Measurements from ENCODE around the gene PGC. TPM values are rescaled to one million over a fixed set of nuclear protein-coding genes. Genes with fewer than 3 reads are reported as not detected.

Gene PGC
- total RNA-seq, 4 donors from 2014 or later, result not detected

DNA sequence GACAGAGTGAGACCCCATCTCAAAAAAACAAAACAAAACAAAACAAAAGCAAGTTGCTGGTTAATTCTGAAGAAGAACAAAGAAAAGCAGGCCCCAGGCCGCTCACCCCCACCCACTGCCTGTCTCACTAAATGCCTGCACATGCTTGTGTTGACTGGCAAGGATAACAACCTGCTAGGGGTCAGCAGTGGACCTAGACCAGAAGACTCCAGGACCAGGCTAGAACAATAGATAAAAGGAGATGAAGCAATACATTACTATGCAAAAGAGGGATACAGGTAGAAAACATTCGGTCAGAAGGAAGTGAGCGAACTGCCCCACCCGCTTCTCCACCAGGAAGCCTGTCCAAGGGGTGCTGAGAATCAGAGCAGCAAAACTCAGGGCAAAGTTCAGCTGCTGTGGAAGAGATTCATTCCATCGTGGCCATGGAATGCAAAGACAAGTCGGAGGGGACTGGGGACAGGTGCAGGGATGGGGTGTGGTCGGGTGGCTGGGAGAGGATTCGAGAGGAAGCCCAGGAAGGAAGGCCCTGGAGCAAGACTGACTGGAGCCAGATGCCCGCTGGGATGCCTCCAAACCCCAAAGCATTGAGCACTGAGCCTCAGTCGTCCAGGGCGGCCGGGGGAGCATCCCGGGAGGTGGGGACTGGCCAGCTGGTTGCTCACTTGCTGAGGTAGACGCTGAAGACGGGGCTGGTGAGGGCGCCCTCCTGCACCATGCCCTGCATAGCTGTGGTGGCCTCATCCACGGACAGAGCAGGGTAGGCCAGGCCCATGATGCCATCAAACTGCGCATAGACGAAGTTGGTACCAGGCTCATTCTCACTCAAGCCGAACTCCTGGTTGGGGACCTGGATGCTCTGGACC is 5.3 kb downstream of the PGC start:
- intact Hi-C loops (cut with DNase I), result no loop called here
- H3K4me1 ChIP-seq, result no peaks in the 10 kb centered on the region
- DNase-seq, result no peak
- no peak for TF ChIP-seq POLR2A (IDR thresholded peaks at IDR 0.05)
- TF ChIP-seq, protein P1, sequence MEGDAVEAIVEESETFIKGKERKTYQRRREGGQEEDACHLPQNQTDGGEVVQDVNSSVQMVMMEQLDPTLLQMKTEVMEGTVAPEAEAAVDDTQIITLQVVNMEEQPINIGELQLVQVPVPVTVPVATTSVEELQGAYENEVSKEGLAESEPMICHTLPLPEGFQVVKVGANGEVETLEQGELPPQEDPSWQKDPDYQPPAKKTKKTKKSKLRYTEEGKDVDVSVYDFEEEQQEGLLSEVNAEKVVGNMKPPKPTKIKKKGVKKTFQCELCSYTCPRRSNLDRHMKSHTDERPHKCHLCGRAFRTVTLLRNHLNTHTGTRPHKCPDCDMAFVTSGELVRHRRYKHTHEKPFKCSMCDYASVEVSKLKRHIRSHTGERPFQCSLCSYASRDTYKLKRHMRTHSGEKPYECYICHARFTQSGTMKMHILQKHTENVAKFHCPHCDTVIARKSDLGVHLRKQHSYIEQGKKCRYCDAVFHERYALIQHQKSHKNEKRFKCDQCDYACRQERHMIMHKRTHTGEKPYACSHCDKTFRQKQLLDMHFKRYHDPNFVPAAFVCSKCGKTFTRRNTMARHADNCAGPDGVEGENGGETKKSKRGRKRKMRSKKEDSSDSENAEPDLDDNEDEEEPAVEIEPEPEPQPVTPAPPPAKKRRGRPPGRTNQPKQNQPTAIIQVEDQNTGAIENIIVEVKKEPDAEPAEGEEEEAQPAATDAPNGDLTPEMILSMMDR (IDR thresholded peaks at IDR 0.05), result no peak
- no peak overlapping the region for H3K4me3 ChIP-seq (replicated peaks in 1 of 3)
- WGBS, 2 donors, result 83 to 86% methylated on average over 15 to 18 of the region's 20 CpGs
- no peaks in the 10 kb centered on the region for H3K27me3 ChIP-seq
- H3K27ac ChIP-seq, result no peak overlapping the region
- no peaks in the 10 kb centered on the region for H3K36me3 ChIP-seq
- H3K9me3 ChIP-seq, result no peaks in the 10 kb centered on the region

- intact Hi-C loops (cut with DNase I), result no loop called here
- 85 to 89% methylated on average over 6 to 11 of the region's 13 CpGs for WGBS, 2 donors
- Histone ChIP-seq H3K27ac (no peak overlapping the region), H3K36me3 (no peaks in the 10 kb centered on the region), H3K4me1 (peaks cover 3 to 5% of the 10 kb centered on the region in 2 donors), H3K4me3 (replicated peaks in 1 of 3) (no peak overlapping the region), H3K9me3 (no peaks in the 10 kb centered on the region), H3K27me3 (no peaks in the 10 kb centered on the region)
- DNase-seq, result no peak
- TF ChIP-seq, protein P1 (IDR thresholded peaks at IDR 0.05), result no peak
- no peak for TF ChIP-seq POLR2A (IDR thresholded peaks at IDR 0.05)
Measured at GRCh38 chr6:41740366-41741162, 6.6 kb downstream of the PGC start.

DNA sequence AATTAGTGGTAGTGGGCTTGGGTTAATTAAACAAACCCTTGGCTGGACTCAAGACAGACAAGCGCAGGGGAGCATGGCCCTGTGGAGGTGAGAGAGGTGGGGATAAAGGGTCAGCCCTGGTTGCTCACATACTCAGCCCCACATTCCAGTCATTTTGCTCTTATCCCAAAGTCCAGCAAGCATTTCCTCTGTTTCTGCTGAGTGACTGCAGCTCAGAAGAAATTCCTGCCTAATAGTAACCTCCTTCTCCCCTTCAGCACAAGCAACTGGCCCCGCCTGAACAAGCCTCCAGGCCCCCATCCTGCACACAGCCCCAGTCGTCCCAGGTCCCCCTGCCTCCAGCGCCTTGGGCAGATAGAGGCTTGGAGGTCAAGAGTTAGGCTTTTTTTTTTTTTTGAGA is 8.2 kb downstream of the PGC start:
- H3K27me3 ChIP-seq, result no peaks in the 10 kb centered on the region
- no peaks in the 10 kb centered on the region for H3K36me3 ChIP-seq
- WGBS, 2 donors, result 79 to 81% methylated on average over 4 of the region's 4 CpGs
- TF ChIP-seq, protein P1 (IDR thresholded peaks at IDR 0.05), result no peak
- TF ChIP-seq POLR2A (IDR thresholded peaks at IDR 0.05), result no peak
- no peak for DNase-seq
- H3K27ac ChIP-seq, result no peak overlapping the region
- no peak overlapping the region for H3K4me3 ChIP-seq (replicated peaks in 1 of 3)
- intact Hi-C loops (cut with DNase I), result loop anchor here (5.0 kb wide), 1 partner anchor 38 kb away; the partner anchor contains the start of gene FRS3
- H3K9me3 ChIP-seq, result no peaks in the 10 kb centered on the region
- H3K4me1 ChIP-seq, result peaks cover 3 to 5% of the 10 kb centered on the region in 2 donors

- Histone ChIP-seq H3K4me3 (replicated peaks in 1 of 3) (no peak overlapping the region), H3K9me3 (no peaks in the 10 kb centered on the region), H3K27ac (no peak overlapping the region), H3K27me3 (no peaks in the 10 kb centered on the region), H3K4me1 (peaks cover 14 to 15% of the 10 kb centered on the region in 2 donors), H3K36me3 (no peaks in the 10 kb centered on the region)
- TF ChIP-seq, protein P1 (IDR thresholded peaks at IDR 0.05), result no peak
- no peak for TF ChIP-seq POLR2A (IDR thresholded peaks at IDR 0.05)
- intact Hi-C loops (cut with DNase I), result loop anchor here (5.0 kb wide), 1 partner anchor 40 kb away; the partner anchor contains the start of gene FRS3
- WGBS, 2 donors, result 91 to 92% methylated on average over 6 of the region's 6 CpGs
- DNase-seq, result no peak
Measured at GRCh38 chr6:41737591-41738130, 9.5 kb downstream of the PGC start.

Data from thyroid gland (tissue), 4 donors.